IPS-18c (cell line): ENCODE results near the gene KIR3DL1.
"Not testable (repeated sequence)": the region's sequence is repeated elsewhere in the genome, so short reads cannot be mapped to it uniquely, and the experiment has no call there.

Experiments used
- H3K4me3 ChIP-seq: 2 replicates; pipeline ENCODE4 v1.7.0; 2013; ENCODE audit warnings: low read depth, mild to moderate bottlenecking, low read length, moderate library complexity; ENCODE audit not compliant: insufficient read depth
- H3K9me3 ChIP-seq: one replicate; pipeline ENCODE4 v1.6.1; 2013; ENCODE audit warnings: mild to moderate bottlenecking, low read length, moderate library complexity; ENCODE audit not compliant: control insufficient read depth, insufficient read depth

The KIR3DL1 gene

DNA sequence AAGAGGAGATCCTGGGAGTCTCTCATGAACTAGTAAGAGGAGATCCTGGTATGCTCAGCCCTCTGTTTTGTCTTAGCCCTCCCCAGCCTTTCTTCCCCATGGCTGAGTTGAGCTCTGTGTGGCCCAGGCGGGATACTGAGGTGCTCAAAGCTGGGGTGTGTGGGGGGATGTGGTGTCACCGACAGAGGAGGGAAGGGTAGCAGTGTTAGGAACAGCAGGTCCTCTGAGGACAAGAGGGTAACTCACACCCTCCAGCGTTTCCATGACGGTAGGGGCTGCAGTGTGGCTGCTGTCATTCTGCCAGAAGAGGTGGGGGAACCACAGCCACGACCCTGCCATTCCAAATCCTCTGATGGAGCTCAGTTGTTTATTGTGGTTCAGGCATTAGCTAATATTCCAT, 12.2 kb upstream of the KIR3DL1 start:
- no peak overlapping the region for H3K4me3 ChIP-seq
- peaks cover 15% of the 10 kb centered on the region for H3K9me3 ChIP-seq

GRCh38 chr19:54804571-54804970, 11.7 kb upstream of the KIR3DL1 start:
- H3K4me3 ChIP-seq = no peak overlapping the region
- H3K9me3 ChIP-seq = peaks cover 15% of the 10 kb centered on the region

- no peak overlapping the region for H3K4me3 ChIP-seq
- peaks cover 15% of the 10 kb centered on the region for H3K9me3 ChIP-seq
Observed at GRCh38 chr19:54805665-54806515, 10.4 kb upstream of the KIR3DL1 start.

DNA sequence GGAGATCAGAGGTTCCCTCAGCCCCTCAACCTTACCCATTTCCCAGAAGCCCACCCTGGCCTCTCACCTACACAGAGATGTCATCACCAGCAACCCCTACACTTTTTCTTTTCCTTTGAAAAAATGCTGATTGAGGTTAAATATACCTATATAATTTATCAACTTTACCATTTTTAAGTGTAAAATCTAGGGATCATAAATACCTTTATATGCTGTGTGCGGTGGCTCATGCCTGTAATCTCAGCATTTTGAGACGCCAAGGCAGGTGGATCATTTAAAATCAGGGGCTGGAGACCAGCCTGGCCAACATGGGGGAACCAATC, 9.8 kb upstream of the KIR3DL1 start:
- H3K9me3 ChIP-seq = peaks cover 15% of the 10 kb centered on the region
- no peak overlapping the region for H3K4me3 ChIP-seq

- not testable (repeated sequence) for H3K9me3 ChIP-seq, H3K4me3 ChIP-seq
Observed at GRCh38 chr19:54814571-54814970, 1.7 kb upstream of the KIR3DL1 start.

DNA sequence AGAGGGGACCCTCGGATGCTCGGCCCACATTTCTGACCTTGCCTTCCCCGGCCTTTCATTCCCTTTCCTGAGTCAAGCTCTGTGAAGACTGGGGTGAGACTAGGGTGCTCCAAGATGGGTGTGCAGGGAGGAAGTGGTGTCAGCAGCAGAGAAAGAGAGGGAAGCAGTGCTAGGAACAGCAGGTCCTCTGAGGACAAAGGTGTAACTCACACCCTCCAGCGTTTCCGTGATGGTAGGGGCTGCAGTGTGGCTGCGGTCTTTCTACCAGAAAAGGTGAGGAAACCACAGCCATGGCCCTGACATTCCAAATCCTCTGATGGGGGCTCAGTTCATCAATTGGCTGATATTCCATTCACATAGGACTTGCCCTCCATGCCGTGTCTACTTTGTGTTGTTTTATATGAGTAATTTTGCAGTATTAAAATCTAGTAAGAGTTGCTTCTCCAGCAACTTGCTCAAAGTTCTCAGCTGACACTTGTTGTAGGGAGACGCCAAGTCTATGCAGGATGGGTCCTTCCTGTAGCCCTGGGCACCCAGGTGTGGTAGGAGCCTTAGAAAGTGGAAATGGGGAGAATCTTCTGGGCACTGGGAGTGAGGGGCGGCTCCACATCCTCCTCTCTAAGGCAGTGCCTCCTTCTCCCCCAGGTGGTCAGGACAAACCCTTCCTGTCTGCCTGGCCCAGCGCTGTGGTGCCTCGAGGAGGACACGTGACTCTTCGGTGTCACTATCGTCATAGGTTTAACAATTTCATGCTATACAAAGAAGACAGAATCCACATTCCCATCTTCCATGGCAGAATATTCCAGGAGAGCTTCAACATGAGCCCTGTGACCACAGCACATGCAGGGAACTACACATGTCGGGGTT, 1.6 kb downstream of the KIR3DL1 start:
- Histone ChIP-seq H3K4me3 (no peak overlapping the region), H3K9me3 (peaks cover 7% of the 10 kb centered on the region)

GRCh38 chr19:54824416-54824815, 8.1 kb downstream of the KIR3DL1 start:
- not testable (repeated sequence) for H3K9me3 ChIP-seq

GRCh38 chr19:54825326-54825725, 9.1 kb downstream of the KIR3DL1 start:
- not testable (repeated sequence) for H3K9me3 ChIP-seq, H3K4me3 ChIP-seq

More at GRCh38 chr19:54824416-54824815, 8.1 kb downstream of the KIR3DL1 start:
- not testable (repeated sequence) for H3K4me3 ChIP-seq

- not testable (repeated sequence) for H3K9me3 ChIP-seq
Observed at GRCh38 chr19:54828064-54828463, 11.8 kb downstream of the KIR3DL1 start.

GRCh38 chr19:54832496-54832895, 16.2 kb downstream of the KIR3DL1 start, which contains the start of gene KIR2DS4:
KIR2DS4 (plus strand) TSS chr19:54832676.
- not testable (repeated sequence) for H3K4me3 ChIP-seq
- H3K9me3 ChIP-seq = peaks cover 12% of the 10 kb centered on the region

More at GRCh38 chr19:54828064-54828463, 11.8 kb downstream of the KIR3DL1 start:
- not testable (repeated sequence) for H3K4me3 ChIP-seq

- H3K9me3 ChIP-seq = peaks cover 12% of the 10 kb centered on the region
- not testable (repeated sequence) for H3K4me3 ChIP-seq
Observed at GRCh38 chr19:54835126-54835525, 18.9 kb downstream of the KIR3DL1 start.

DNA sequence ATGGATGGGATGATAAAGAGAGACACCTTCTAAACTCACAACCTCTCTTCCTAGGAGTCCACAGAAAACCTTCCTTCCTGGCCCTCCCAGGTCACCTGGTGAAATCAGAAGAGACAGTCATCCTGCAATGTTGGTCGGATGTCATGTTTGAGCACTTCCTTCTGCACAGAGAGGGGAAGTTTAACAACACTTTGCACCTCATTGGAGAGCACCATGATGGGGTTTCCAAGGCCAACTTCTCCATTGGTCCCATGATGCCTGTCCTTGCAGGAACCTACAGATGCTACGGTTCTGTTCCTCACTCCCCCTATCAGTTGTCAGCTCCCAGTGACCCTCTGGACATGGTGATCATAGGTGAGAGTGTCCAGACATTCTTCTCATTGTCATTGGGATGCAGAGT, 21.3 kb downstream of the KIR3DL1 start:
- peaks cover 10% of the 10 kb centered on the region for H3K9me3 ChIP-seq
- not testable (repeated sequence) for H3K4me3 ChIP-seq

GRCh38 chr19:54843171-54843570, 26.9 kb downstream of the KIR3DL1 start:
- H3K9me3 ChIP-seq = not testable (repeated sequence)

GRCh38 chr19:54850061-54850640, 33.9 kb downstream of the KIR3DL1 start, which contains the start of gene KIR3DL2:
KIR3DL2 (plus strand) TSS chr19:54850443; CDS start chr19:54850476, 33 bp downstream.
- H3K9me3 ChIP-seq, H3K4me3 ChIP-seq: not testable (repeated sequence)

More at GRCh38 chr19:54843171-54843570, 26.9 kb downstream of the KIR3DL1 start:
- not testable (repeated sequence) for H3K4me3 ChIP-seq

GRCh38 chr19:54850930-54851329, 34.7 kb downstream of the KIR3DL1 start:
- no peak overlapping the region for H3K4me3 ChIP-seq
- peaks cover 9% of the 10 kb centered on the region for H3K9me3 ChIP-seq

- peaks cover 9% of the 10 kb centered on the region for H3K9me3 ChIP-seq
- no peak overlapping the region for H3K4me3 ChIP-seq
Observed at GRCh38 chr19:54851353-54851752, 35.1 kb downstream of the KIR3DL1 start.

GRCh38 chr19:54855241-54855640, 39.0 kb downstream of the KIR3DL1 start:
- not testable (repeated sequence) for H3K9me3 ChIP-seq, H3K4me3 ChIP-seq
